NOMO-1 treated with dmso at 0.1 percent for 144 hours (cell line): ENCODE results near the gene CLSTN1.
"Not testable (repeated sequence)": the region's sequence is repeated elsewhere in the genome, so short reads cannot be mapped to it uniquely, and the experiment has no call there.

Source experiments
- DNase-seq: peaks from one replicate; lab custom pipeline; 2025; ENCODE audit not compliant: unreplicated experiment; lab: John Stamatoyannopoulos, UW

Gene CLSTN1

DNA sequence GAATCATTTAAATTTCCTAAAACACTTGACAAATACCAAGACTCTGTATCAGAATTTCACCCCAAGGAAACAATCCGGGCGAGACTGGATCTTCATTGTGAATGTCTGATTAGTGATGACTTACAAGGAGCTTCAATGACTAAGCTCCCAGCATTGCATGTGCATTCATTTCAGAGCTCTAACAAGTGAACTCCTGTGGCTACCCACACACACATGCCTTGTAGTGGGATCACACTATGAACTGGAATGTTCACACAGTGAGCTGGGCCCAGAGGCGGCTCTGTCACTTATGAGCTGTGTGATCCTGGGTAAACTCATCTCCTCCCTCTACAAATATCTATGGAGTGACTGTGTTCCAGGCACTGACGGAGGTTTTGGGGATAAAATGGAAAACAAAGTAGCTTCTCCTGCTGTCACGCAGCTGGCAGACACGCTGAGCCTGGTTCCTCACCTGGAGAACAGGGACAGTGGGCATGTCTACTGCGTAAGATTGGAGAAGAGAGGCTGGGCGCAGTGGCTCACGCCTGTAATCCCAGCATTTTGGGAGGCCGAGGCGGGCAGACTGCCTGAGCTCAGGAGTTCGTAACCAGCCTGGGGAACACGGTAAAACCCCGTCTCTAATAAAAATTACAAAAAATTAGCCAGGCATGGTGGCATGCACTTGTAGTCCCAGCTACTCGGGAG lies 56.9 kb downstream of the CLSTN1 start:
- DNase-seq = no peak

DNA sequence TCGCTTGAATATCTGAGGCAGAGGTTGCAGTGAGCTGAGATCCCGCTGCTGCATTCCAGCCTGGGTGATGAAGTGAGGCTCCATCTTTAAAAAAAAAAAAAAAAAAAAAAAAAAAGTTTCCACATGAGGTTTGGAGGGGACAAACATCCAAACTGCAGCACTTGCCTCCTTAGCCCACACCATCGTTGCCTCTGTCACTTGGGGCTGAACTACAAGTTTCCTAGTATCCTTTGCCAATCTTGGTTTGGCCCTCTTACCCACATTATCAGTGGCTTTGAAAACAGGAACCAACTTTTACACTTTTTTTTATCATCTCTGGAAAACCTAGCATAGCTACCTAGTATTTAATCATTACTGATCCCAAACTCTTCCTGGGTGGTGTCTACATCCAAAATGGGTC lies 59.2 kb downstream of the CLSTN1 start:
- peak; percentile 34 for DNase-seq

- no peak for DNase-seq
Measured at GRCh38 chr1:9763914-9764313, 59.9 kb downstream of the CLSTN1 start.

- DNase-seq = not testable (repeated sequence)
Measured at GRCh38 chr1:9762446-9762845, 61.3 kb downstream of the CLSTN1 start.

- peak; percentile 22 for DNase-seq
Measured at GRCh38 chr1:9761855-9762254, 61.9 kb downstream of the CLSTN1 start.

DNA sequence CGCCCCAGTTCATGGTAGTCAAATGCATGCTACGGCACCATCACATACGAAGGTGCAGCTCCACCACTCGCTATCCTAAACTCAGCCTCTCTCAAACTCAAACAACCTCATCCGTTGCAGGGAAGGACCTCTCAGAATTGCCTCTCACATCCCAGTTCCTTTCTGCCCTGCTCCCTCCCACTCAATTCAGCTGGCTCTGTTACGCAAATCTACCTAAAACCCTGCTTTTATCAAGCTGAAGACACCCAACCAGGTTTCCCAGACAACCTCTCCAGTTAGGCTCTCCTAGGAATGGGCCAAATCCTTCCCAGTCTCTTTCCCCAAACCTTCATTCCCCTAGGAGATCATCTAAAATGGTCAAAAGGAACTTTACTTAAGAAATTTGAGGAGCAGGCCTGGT lies 62.9 kb downstream of the CLSTN1 start:
- DNase-seq = no peak

DNA sequence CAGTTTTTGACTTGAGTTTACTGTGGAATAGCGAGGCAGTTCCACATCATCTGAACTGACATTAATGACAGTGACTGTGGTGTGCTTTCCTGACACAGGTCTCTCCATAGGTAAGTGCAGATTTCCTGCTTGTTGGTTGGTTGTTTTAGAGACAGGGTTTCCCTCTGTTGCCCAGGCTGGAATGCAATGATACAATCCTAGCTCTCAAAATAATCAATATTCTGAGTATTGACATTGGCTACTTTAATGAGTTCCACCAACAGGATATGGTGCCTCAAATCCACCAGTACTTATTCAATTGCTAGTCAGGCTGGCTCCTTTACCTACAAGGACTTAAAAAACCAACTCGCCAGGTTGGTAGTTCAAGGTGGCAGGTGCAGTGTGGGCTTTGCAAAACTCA lies 63.8 kb downstream of the CLSTN1 start:
- no peak for DNase-seq

DNA sequence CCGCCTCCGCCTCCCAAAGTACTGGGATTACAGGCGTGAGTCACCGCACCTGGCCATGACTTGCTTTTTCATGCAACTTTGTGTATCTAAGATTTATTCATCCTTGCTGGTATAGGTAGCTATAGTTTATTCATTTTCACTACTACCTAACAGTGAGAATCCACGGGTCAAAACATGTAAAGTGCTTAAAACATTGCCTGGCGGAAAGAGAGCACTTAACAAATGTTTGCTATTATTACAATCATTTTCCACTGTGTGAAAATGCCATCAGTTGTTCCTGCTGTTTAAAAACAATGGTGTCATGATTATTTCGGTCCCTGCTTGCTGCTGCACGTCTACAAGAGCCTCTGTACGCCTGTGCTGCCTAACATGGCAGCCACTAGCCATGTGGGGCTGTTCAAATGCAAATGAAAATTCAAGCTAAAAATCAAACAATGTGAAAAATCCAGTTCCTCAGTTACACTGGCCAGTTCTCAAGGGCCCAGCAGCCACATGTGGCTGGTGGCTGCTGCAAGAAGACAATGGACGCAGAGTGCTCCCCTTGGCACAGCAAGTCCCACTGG lies 65.1 kb downstream of the CLSTN1 start:
- no peak for DNase-seq

DNA sequence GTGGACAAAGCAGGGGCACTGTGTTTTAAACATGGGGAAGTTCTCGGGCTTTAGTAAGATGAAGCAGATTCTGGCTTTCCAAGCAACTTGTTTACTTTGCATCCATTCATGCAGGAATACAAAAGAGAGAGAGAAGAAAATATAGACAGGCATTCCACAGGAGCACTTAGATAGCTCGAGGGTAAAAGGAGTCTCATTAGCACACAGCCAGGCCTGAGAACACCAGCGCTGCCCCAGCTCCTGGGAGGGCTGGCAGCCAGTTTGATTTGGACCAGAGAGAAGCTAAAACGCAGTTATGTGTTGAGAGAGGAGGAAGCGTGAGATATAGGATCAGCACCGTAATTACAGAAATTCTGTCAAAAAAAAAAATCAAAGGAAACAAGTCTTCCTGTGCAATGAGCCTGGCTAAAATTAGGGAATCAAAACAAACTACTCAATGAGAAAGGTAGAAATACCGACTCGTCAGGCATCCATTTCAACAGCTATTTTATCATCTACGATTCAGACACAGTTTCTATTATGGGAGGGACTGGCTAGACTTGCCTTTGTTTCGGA lies 68.2 kb downstream of the CLSTN1 start:
- DNase-seq = no peak

GRCh38 chr1:9753121-9753531 lies 70.6 kb downstream of the CLSTN1 start:
- DNase-seq = no peak

- DNase-seq = no peak
Measured at GRCh38 chr1:9751971-9752370, 71.8 kb downstream of the CLSTN1 start.

GRCh38 chr1:9749361-9749760 lies 74.4 kb downstream of the CLSTN1 start:
- DNase-seq = no peak

DNA sequence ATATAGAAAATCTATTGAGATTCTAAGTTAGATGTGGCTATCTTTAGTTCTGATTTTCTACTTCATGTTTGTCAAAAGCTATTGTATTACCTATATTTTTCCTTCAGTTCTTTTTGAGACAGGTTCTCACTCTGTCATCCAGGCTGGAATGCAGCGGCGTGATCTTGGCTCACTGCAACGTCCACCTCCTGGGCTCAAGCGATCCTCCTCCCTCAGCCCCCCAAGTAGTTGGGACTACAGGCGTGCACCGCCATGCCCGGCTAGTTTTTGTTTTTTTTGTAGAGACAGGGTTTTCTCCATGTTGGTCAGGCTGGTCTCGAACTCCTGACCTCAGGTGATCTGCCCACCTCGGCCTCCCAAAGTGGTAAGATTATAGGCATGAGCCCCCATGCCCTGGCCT lies 75.4 kb downstream of the CLSTN1 start:
- not testable (repeated sequence) for DNase-seq

GRCh38 chr1:9746651-9747050 lies 77.1 kb downstream of the CLSTN1 start:
- no peak for DNase-seq

GRCh38 chr1:9746211-9746610 lies 77.6 kb downstream of the CLSTN1 start:
- no peak for DNase-seq

GRCh38 chr1:9744106-9744799 lies 79.5 kb downstream of the CLSTN1 start:
- no peak for DNase-seq

- no peak for DNase-seq
Measured at GRCh38 chr1:9737671-9738070, 86.1 kb downstream of the CLSTN1 start.

GRCh38 chr1:9737057-9737456 lies 86.7 kb downstream of the CLSTN1 start:
- DNase-seq = no peak

DNA sequence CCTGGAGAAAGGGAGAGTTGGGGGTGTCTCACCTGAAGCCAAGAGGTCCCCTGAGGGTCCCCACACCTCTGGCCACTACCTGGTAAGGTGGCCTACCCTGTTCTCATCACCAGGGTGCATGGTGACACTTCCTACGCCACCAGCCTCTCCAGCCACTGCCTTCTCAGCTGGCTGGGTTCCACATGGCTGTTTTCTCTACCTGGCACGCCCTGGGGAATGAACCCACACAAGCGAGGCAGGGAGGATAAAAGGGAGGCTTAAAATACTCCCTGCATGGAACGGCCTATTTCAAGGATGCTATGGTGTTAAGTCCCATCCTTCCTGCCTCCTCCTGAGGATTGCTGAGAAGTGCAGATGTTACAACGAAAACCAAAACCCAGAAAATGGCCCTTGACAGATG lies 87.5 kb downstream of the CLSTN1 start:
- no peak for DNase-seq

GRCh38 chr1:9735800-9736199 lies 88.0 kb downstream of the CLSTN1 start:
- DNase-seq = no peak

DNA sequence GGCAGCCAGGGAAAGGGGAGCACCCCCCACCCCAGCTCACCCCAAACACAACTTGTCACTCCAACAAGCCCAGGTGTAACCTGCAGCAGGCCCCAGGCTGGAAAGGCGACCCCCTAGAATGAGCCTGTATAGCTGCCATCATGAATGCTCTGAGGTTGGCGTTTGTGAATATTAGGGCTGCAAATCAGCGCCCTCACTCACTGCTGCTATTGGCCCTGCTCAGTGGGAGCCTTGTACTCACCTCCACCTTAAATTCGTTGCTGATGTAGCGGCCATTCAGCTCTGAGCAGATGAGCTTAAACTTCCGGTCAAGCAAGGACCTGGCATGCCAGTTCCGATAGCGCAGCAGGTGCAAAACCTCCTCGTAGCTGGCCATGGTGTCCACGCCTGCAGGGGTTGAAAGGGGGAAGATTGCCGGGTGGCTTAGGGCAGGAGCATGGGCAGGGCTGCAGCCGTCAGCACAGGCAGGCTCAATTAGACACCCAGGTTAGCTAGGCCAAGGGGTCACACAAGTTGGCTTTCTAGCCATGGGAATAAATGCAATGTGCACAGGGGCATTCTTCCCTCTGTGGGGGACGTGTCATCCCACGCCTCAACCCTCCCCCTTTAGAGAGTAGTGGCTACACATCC lies 90.5 kb downstream of the CLSTN1 start:
- DNase-seq = no peak
